Prostate gland (tissue), 2 donors: ENCODE results near the gene MAP4K1.

ENCODE experiments used
- POLR2A ChIP-seq: fragments of 450-650 bp; IDR thresholded peaks from one replicate; pipeline ENCODE4 v1.6.1; 2016; ENCODE audit warnings: antibody characterized with exemption, mild to moderate bottlenecking
- TF ChIP-seq, protein P1 (sequence below), 4 experiments: fragments of 200-600 bp in 2 of 4; fragments of 450-650 bp in 2 of 4; sonication (generic) in 2 of 4; IDR thresholded peaks; 1 replicate in 3 of 4; 2 replicates in 1 of 4; pipeline ENCODE4 v1.5.1; 2016 to 2019; ENCODE audit warnings: antibody characterized with exemption in 4 of 4, mild to moderate bottlenecking in 2 of 4, moderate library complexity in 2 of 4

GRCh38 chr19:38557205-38557799 lies 60.5 kb downstream of the MAP4K1 start:
- TF ChIP-seq, protein P1, sequence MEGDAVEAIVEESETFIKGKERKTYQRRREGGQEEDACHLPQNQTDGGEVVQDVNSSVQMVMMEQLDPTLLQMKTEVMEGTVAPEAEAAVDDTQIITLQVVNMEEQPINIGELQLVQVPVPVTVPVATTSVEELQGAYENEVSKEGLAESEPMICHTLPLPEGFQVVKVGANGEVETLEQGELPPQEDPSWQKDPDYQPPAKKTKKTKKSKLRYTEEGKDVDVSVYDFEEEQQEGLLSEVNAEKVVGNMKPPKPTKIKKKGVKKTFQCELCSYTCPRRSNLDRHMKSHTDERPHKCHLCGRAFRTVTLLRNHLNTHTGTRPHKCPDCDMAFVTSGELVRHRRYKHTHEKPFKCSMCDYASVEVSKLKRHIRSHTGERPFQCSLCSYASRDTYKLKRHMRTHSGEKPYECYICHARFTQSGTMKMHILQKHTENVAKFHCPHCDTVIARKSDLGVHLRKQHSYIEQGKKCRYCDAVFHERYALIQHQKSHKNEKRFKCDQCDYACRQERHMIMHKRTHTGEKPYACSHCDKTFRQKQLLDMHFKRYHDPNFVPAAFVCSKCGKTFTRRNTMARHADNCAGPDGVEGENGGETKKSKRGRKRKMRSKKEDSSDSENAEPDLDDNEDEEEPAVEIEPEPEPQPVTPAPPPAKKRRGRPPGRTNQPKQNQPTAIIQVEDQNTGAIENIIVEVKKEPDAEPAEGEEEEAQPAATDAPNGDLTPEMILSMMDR (IDR thresholded peaks at IDR 0.05), result no peak
- no peak for TF ChIP-seq POLR2A
